ENCODE data around the gene SLC35E3. TPM values are rescaled to one million over a fixed set of nuclear protein-coding genes. Genes with fewer than 3 reads are reported as not detected.

Gene SLC35E3
- total and polyA plus RNA-seq, 2 experiments from 2014 or later: 1.9 to 16.2 TPM

GRCh38 chr12:68773582-68773981, 27.6 kb downstream of the SLC35E3 start:
- Histone ChIP-seq H3K36me3 (ENCODE audit: low read depth) (no peaks in the 10 kb centered on the region), H3K9me3 (ENCODE audit: low read depth) (no peaks in the 10 kb centered on the region), H3K4me1 (ENCODE audit: insufficient read depth) (no peaks in the 10 kb centered on the region), H3K9ac (no peak overlapping the region), H2AFZ (no peak overlapping the region), H4K20me1 (ENCODE audit: insufficient read depth) (no peaks in the 10 kb centered on the region), H3K4me3 (no peak overlapping the region), H3K27me3 (replicated peaks; ENCODE audit: insufficient read depth) (no peaks in the 10 kb centered on the region), H3K4me2 (ENCODE audit: unreplicated experiment) (no peak overlapping the region), H3F3A (ENCODE audit: insufficient read depth) (no peaks in the 10 kb centered on the region), H3K27ac (no peak overlapping the region), H3K79me2 (ENCODE audit: insufficient read depth) (no peaks in the 10 kb centered on the region), H3K9me2 (ENCODE audit: insufficient read depth) (no peaks in the 10 kb centered on the region)
- DNase-seq: no peak
- TF ChIP-seq EZH2phosphoT487 (IDR thresholded peaks at IDR 0.05; ENCODE audit: insufficient read depth, low read depth) (no peak), EZH2 (IDR thresholded peaks at IDR 0.05; ENCODE audit: insufficient read depth, poor library complexity, severe bottlenecking) (no peak)
- in situ Hi-C loops (cut with MboI): no loop called here
- WGBS, 2 experiments (ENCODE audit: low coverage in 1 of 2, low lambda C conversion rate in 2 of 2, missing lambda C conversion rate in 2 of 2): 95 to 96% methylated on average over 5 of the region's 5 CpGs

- H3K9me2 ChIP-seq (ENCODE audit: insufficient read depth): no peaks in the 10 kb centered on the region
- no peak overlapping the region for H3K27ac ChIP-seq
- H3K4me3 ChIP-seq: no peak overlapping the region
- H2AFZ ChIP-seq: no peak overlapping the region
- in situ Hi-C loops (cut with MboI): no loop called here
- H3K9ac ChIP-seq: no peak overlapping the region
- no peaks in the 10 kb centered on the region for H3K9me3 ChIP-seq (ENCODE audit: low read depth)
- H3K36me3 ChIP-seq (ENCODE audit: low read depth): no peaks in the 10 kb centered on the region
- no peaks in the 10 kb centered on the region for H3K4me1 ChIP-seq (ENCODE audit: insufficient read depth)
- no peaks in the 10 kb centered on the region for H4K20me1 ChIP-seq (ENCODE audit: insufficient read depth)
- DNase-seq: no peak
- TF ChIP-seq EZH2phosphoT487 (IDR thresholded peaks at IDR 0.05; ENCODE audit: insufficient read depth, low read depth) (no peak), EZH2 (IDR thresholded peaks at IDR 0.05; ENCODE audit: insufficient read depth, poor library complexity, severe bottlenecking) (no peak)
- no peaks in the 10 kb centered on the region for H3K79me2 ChIP-seq (ENCODE audit: insufficient read depth)
- 93 to 94% methylated on average over 7 of the region's 7 CpGs for WGBS, 2 experiments (ENCODE audit: low coverage in 1 of 2, low lambda C conversion rate in 2 of 2, missing lambda C conversion rate in 2 of 2)
- H3K27me3 ChIP-seq (replicated peaks; ENCODE audit: insufficient read depth): no peaks in the 10 kb centered on the region
- no peak overlapping the region for H3K4me2 ChIP-seq (ENCODE audit: unreplicated experiment)
- no peaks in the 10 kb centered on the region for H3F3A ChIP-seq (ENCODE audit: insufficient read depth)
Observed at GRCh38 chr12:68775121-68775630, 29.2 kb downstream of the SLC35E3 start.

GRCh38 chr12:68776976-68777610, 31.1 kb downstream of the SLC35E3 start:
- no peaks in the 10 kb centered on the region for H3K36me3 ChIP-seq (ENCODE audit: low read depth)
- no peak overlapping the region for H3K9ac ChIP-seq
- H3K4me1 ChIP-seq (ENCODE audit: insufficient read depth): no peaks in the 10 kb centered on the region
- H3K9me3 ChIP-seq (ENCODE audit: low read depth): no peaks in the 10 kb centered on the region
- no peak overlapping the region for H2AFZ ChIP-seq
- in situ Hi-C loops (cut with MboI): no loop called here
- no peaks in the 10 kb centered on the region for H3F3A ChIP-seq (ENCODE audit: insufficient read depth)
- no peak for DNase-seq
- no peaks in the 10 kb centered on the region for H3K9me2 ChIP-seq (ENCODE audit: insufficient read depth)
- H3K27ac ChIP-seq: no peak overlapping the region
- H3K4me3 ChIP-seq: no peak overlapping the region
- WGBS, 2 experiments (ENCODE audit: low coverage in 1 of 2, low lambda C conversion rate in 2 of 2, missing lambda C conversion rate in 2 of 2): 96 to 97% methylated on average over 5 of the region's 5 CpGs
- TF ChIP-seq EZH2 (IDR thresholded peaks at IDR 0.05; ENCODE audit: insufficient read depth, poor library complexity, severe bottlenecking) (no peak), EZH2phosphoT487 (IDR thresholded peaks at IDR 0.05; ENCODE audit: insufficient read depth, low read depth) (no peak)
- H3K27me3 ChIP-seq (replicated peaks; ENCODE audit: insufficient read depth): no peaks in the 10 kb centered on the region
- H4K20me1 ChIP-seq (ENCODE audit: insufficient read depth): no peaks in the 10 kb centered on the region
- no peaks in the 10 kb centered on the region for H3K79me2 ChIP-seq (ENCODE audit: insufficient read depth)
- H3K4me2 ChIP-seq (ENCODE audit: unreplicated experiment): no peak overlapping the region

- no peaks in the 10 kb centered on the region for H3K36me3 ChIP-seq (ENCODE audit: low read depth)
- H3K9me2 ChIP-seq (ENCODE audit: insufficient read depth): no peaks in the 10 kb centered on the region
- H3F3A ChIP-seq (ENCODE audit: insufficient read depth): no peaks in the 10 kb centered on the region
- peak; percentile 13 for DNase-seq
- no peak overlapping the region for H3K4me2 ChIP-seq (ENCODE audit: unreplicated experiment)
- no peak overlapping the region for H3K27ac ChIP-seq
- H2AFZ ChIP-seq: no peak overlapping the region
- TF ChIP-seq EZH2phosphoT487 (IDR thresholded peaks at IDR 0.05; ENCODE audit: insufficient read depth, low read depth): no peak
- TF ChIP-seq EZH2 (IDR thresholded peaks at IDR 0.05; ENCODE audit: insufficient read depth, poor library complexity, severe bottlenecking): no peak
- in situ Hi-C loops (cut with MboI): no loop called here
- H3K27me3 ChIP-seq (replicated peaks; ENCODE audit: insufficient read depth): no peaks in the 10 kb centered on the region
- H3K4me1 ChIP-seq (ENCODE audit: insufficient read depth): no peaks in the 10 kb centered on the region
- no peaks in the 10 kb centered on the region for H3K79me2 ChIP-seq (ENCODE audit: insufficient read depth)
- no peak overlapping the region for H3K4me3 ChIP-seq
- H3K9ac ChIP-seq: no peak overlapping the region
- no peaks in the 10 kb centered on the region for H3K9me3 ChIP-seq (ENCODE audit: low read depth)
- H4K20me1 ChIP-seq (ENCODE audit: insufficient read depth): no peaks in the 10 kb centered on the region
Observed at GRCh38 chr12:68779280-68779679, 33.3 kb downstream of the SLC35E3 start.
